H1 (cell line): ENCODE data around the gene GALNT18. TPM values are rescaled to one million over a fixed set of nuclear protein-coding genes. Genes with fewer than 3 reads are reported as not detected.

Experiments used
- CTCF ChIA-PET: fragments of 300-600 bp; sonication (Branson Sonifier 250); formaldehyde crosslinking; loops from one replicate; lab custom pipeline; 2021; ENCODE audit not compliant: partially characterized antibody; lab: Charles Lee
- POLR2A ChIA-PET: fragments of 300-600 bp; sonication (Branson Sonifier 250); formaldehyde crosslinking; loops from one replicate; lab custom pipeline; 2021; ENCODE audit warnings: inconsistent platforms; ENCODE audit not compliant: partially characterized antibody; lab: Charles Lee
- DNase-seq, 2 experiments: peaks; one replicate each; pipeline versions ENCODE4 v3.0.0 to v3.0.0-alpha.2; 2010 to 2022; ENCODE audit warnings: low spot score in 2 of 2, low read depth in 1 of 2, mixed read lengths in 1 of 2
- FAIRE-seq: peaks from 2 replicates; lab custom pipeline; 2011; peaks lifted over from hg19 to GRCh38; lab: Jason Lieb, UNC
- H2AFZ ChIP-seq: 2 replicates; pipeline ENCODE4 v1.8.1; 2012; ENCODE audit warnings: low read length, inconsistent platforms
- H2AK5ac ChIP-seq: 2 replicates; pipeline ENCODE4 v1.6.1; 2013; ENCODE audit warnings: low read depth, low read length
- H2BK120ac ChIP-seq: replicated peaks from 2 replicates; pipeline ENCODE3; 2013; ENCODE audit warnings: low read depth, low read length, inconsistent platforms
- H2BK12ac ChIP-seq: 2 replicates; pipeline ENCODE4 v1.6.1; 2013; ENCODE audit warnings: low read depth, low read length
- H2BK15ac ChIP-seq: 2 replicates; pipeline ENCODE4 v1.6.1; 2013; ENCODE audit warnings: low read length
- H2BK20ac ChIP-seq: 2 replicates; pipeline ENCODE4 v1.6.1; 2013; ENCODE audit warnings: low read length
- H2BK5ac ChIP-seq: 2 replicates; pipeline ENCODE4 v1.6.1; 2013; ENCODE audit warnings: low read depth, low read length
- H3K14ac ChIP-seq: 2 replicates; pipeline ENCODE4 v1.6.1; 2013; ENCODE audit warnings: inconsistent platforms; ENCODE audit not compliant: insufficient read length
- H3K18ac ChIP-seq: 2 replicates; pipeline ENCODE4 v1.6.1; 2013; ENCODE audit warnings: low read length; ENCODE audit errors: extremely low read depth
- H3K23ac ChIP-seq: 2 replicates; pipeline ENCODE4 v1.6.1; 2013; ENCODE audit warnings: inconsistent platforms; ENCODE audit not compliant: insufficient read length
- H3K23me2 ChIP-seq: 2 replicates; pipeline ENCODE4 v1.6.1; 2013; ENCODE audit warnings: low read depth, low read length
- H3K27ac ChIP-seq: 2 replicates; pipeline ENCODE4 v1.6.1; 2011; ENCODE audit warnings: low read depth, low read length, inconsistent platforms
- H3K27me3 ChIP-seq, 4 experiments: replicated peaks in 1 of 4; 1 replicate in 1 of 4; 2 replicates in 3 of 4; pipeline versions ENCODE4 v1.6.1 to v1.8.1; 2011 to 2013; ENCODE audit warnings: low read length in 3 of 4, mild to moderate bottlenecking in 3 of 4, inconsistent platforms in 2 of 4, mixed read lengths in 2 of 4, moderate library complexity in 1 of 4; ENCODE audit not compliant: control insufficient read depth in 3 of 4, insufficient read depth in 3 of 4; ENCODE audit errors: extremely low read depth in 1 of 4
- H3K36me3 ChIP-seq, 4 experiments: 2 replicates each; pipeline versions ENCODE4 v1.6.1 to v1.8.1; 2011 to 2013; ENCODE audit warnings: mild to moderate bottlenecking in 4 of 4, low read length in 3 of 4, moderate library complexity in 2 of 4, control low read depth in 1 of 4, inconsistent platforms in 1 of 4; ENCODE audit not compliant: insufficient read depth in 4 of 4, control insufficient read depth in 2 of 4
- H3K4ac ChIP-seq: replicated peaks from 2 replicates; pipeline ENCODE3; 2013; ENCODE audit warnings: low read length, low read depth, mixed read lengths, inconsistent platforms; ENCODE audit not compliant: insufficient read length
- H3K4me1 ChIP-seq, 4 experiments: replicated peaks in 1 of 4; 1 replicate in 1 of 4; 2 replicates in 3 of 4; pipeline versions ENCODE4 v1.6.1 to v1.8.1; 2011 to 2013; ENCODE audit warnings: low read length in 3 of 4, inconsistent platforms in 2 of 4, mixed read lengths in 1 of 4; ENCODE audit not compliant: insufficient read depth in 4 of 4, control insufficient read depth in 3 of 4
- H3K4me2 ChIP-seq, 2 experiments: 2 replicates each; pipeline versions ENCODE4 v1.6.1 to v1.8.1; 2011 to 2013; ENCODE audit warnings: low read depth in 2 of 2, low read length in 2 of 2, control low read depth in 1 of 2, inconsistent platforms in 1 of 2, mild to moderate bottlenecking in 1 of 2; ENCODE audit not compliant: insufficient read depth in 1 of 2
- H3K4me3 ChIP-seq, 4 experiments: fragments of 200-600, 300-600 bp in 1 of 4; sonication (generic), shearing (Covaris generic), sonication (Bioruptor Twin) in 1 of 4; 2 replicates each; pipeline versions ENCODE4 v1.5.1 to v1.8.1; 2011 to 2016; ENCODE audit warnings: low read length in 4 of 4, low read depth in 3 of 4, control low read depth in 2 of 4, inconsistent platforms in 2 of 4, mild to moderate bottlenecking in 2 of 4, mixed read lengths in 1 of 4, moderate library complexity in 1 of 4; ENCODE audit not compliant: insufficient read depth in 2 of 4; ENCODE audit errors: extremely low read depth in 1 of 4
- H3K56ac ChIP-seq: replicated peaks from 2 replicates; pipeline ENCODE3; 2013; ENCODE audit warnings: low read depth, mild to moderate bottlenecking, mixed read lengths, low read length, inconsistent platforms; ENCODE audit not compliant: insufficient read length
- H3K79me1 ChIP-seq: 2 replicates; pipeline ENCODE4 v1.6.1; 2013; ENCODE audit warnings: low read depth, low read length, control low read depth
- H3K79me2 ChIP-seq, 2 experiments: 2 replicates each; pipeline versions ENCODE4 v1.6.1 to v1.8.1; 2012 to 2013; ENCODE audit warnings: low read length in 2 of 2, mild to moderate bottlenecking in 2 of 2, inconsistent platforms in 1 of 2; ENCODE audit not compliant: insufficient read depth in 2 of 2, control insufficient read depth in 1 of 2
- H3K9ac ChIP-seq, 4 experiments: replicated peaks in 1 of 4; 1 replicate in 1 of 4; 2 replicates in 3 of 4; pipeline versions ENCODE4 v1.6.1 to v1.8.1; 2011 to 2013; ENCODE audit warnings: low read depth in 3 of 4, low read length in 3 of 4, control low read depth in 2 of 4, mild to moderate bottlenecking in 2 of 4, moderate library complexity in 2 of 4, inconsistent platforms in 1 of 4; ENCODE audit errors: extremely low read depth in 1 of 4
- H3K9me3 ChIP-seq, 2 experiments: 2 replicates each; pipeline versions ENCODE4 v1.6.1 to v1.8.1; 2012 to 2013; ENCODE audit warnings: mild to moderate bottlenecking in 2 of 2, moderate library complexity in 2 of 2, control low read depth in 1 of 2, inconsistent platforms in 1 of 2, low read depth in 1 of 2, low read length in 1 of 2, mixed read lengths in 1 of 2; ENCODE audit not compliant: insufficient read depth in 2 of 2
- H4K20me1 ChIP-seq, 2 experiments: replicated peaks in 1 of 2; 2 replicates each; pipeline versions ENCODE3 to v1.8.1; 2011 to 2013; ENCODE audit warnings: inconsistent platforms in 2 of 2, low read length in 2 of 2, mild to moderate bottlenecking in 1 of 2; ENCODE audit not compliant: insufficient read depth in 2 of 2, control insufficient read depth in 1 of 2
- H4K5ac ChIP-seq: 2 replicates; pipeline ENCODE4 v1.6.1; 2013; ENCODE audit warnings: low read length, low read depth, mixed read lengths, inconsistent platforms; ENCODE audit not compliant: insufficient read length
- H4K8ac ChIP-seq: 2 replicates; pipeline ENCODE4 v1.8.0; 2013; ENCODE audit warnings: mild to moderate bottlenecking, moderate library complexity, low read length, inconsistent platforms; ENCODE audit not compliant: insufficient read depth; ENCODE audit errors: extremely low read depth
- H4K91ac ChIP-seq: replicated peaks from 2 replicates; pipeline ENCODE3; 2013; ENCODE audit warnings: low read length, mixed read lengths, inconsistent platforms; ENCODE audit not compliant: insufficient read length
- ASH2L ChIP-seq: fragments of 200-600, 300-600 bp; sonication (generic); IDR thresholded peaks from one replicate; pipeline ENCODE4 v1.7.1; 2017; ENCODE audit warnings: low read length
- CHD1 ChIP-seq: IDR thresholded peaks from 2 replicates; pipeline ENCODE4 v1.6.1; 2012; ENCODE audit warnings: low read depth, low read length, improper control_type of control experiment
- CREB1 ChIP-seq: IDR thresholded peaks from 2 replicates; pipeline ENCODE4 v1.6.1; 2012; ENCODE audit warnings: inconsistent platforms
- GTF2F1 ChIP-seq: IDR thresholded peaks from 2 replicates; pipeline ENCODE4 v1.6.1; 2012; ENCODE audit warnings: low read depth, low read length, improper control_type of control experiment, borderline replicate concordance
- HDAC6 ChIP-seq: IDR thresholded peaks from one replicate; pipeline ENCODE4 v1.7.1; 2012; ENCODE audit warnings: low read depth, mild to moderate bottlenecking, inconsistent platforms, low read length, moderate library complexity
- KDM1A ChIP-seq: fragments of 200-600, 300-600 bp; sonication (generic); IDR thresholded peaks from 2 replicates; pipeline ENCODE4 v1.7.1; 2016; ENCODE audit warnings: mild to moderate bottlenecking, low read length, borderline replicate concordance
- KDM4A ChIP-seq: IDR thresholded peaks from one replicate; pipeline ENCODE4 v1.7.1; 2012; ENCODE audit warnings: low read depth, mild to moderate bottlenecking, moderate library complexity, low read length, inconsistent platforms; ENCODE audit not compliant: severe bottlenecking
- RFX5 ChIP-seq: IDR thresholded peaks from 2 replicates; pipeline ENCODE4 v1.6.1; 2011; ENCODE audit warnings: low read depth, low read length, improper control_type of control experiment, borderline replicate concordance
- SAP30 ChIP-seq: fragments of 300-600 bp; sonication (generic); IDR thresholded peaks from 2 replicates; pipeline ENCODE4 v1.7.1; 2012; ENCODE audit warnings: low read length, moderate library complexity, mild to moderate bottlenecking, inconsistent platforms; ENCODE audit not compliant: insufficient read depth, insufficient replicate concordance
- SIN3A ChIP-seq, 2 experiments: IDR thresholded peaks in 1 of 2; conservative IDR thresholded peaks in 1 of 2; 2 replicates each; pipeline ENCODE4 v1.6.1; 2011 to 2012; ENCODE audit warnings: low read length in 2 of 2, improper control_type of control experiment in 1 of 2, low read depth in 1 of 2, mild to moderate bottlenecking in 1 of 2
- SP2 ChIP-seq: IDR thresholded peaks from 2 replicates; pipeline ENCODE4 v1.6.1; 2012; ENCODE audit warnings: mild to moderate bottlenecking, low read length, inconsistent platforms
- USF2 ChIP-seq: IDR thresholded peaks from 2 replicates; pipeline ENCODE4 v1.6.1; 2011; ENCODE audit warnings: low read length, improper control_type of control experiment
- WGBS, 2 experiments: shearing (Covaris generic) in 1 of 2; methylation state at CpG; one replicate each; pipeline versions ENCODE4 v1.1.6 to v1.1.7; 2013 to 2015; ENCODE audit warnings: low lambda C conversion rate in 2 of 2, mixed read lengths in 2 of 2, inconsistent platforms in 1 of 2, low coverage in 1 of 2, missing lambda C conversion rate in 1 of 2; ENCODE audit not compliant: insufficient replicate concordance in 2 of 2, insufficient coverage in 1 of 2, insufficient read length in 1 of 2; ENCODE audit errors: extremely low coverage in 1 of 2, missing lambda C conversion rate in 1 of 2; 5-methylcytosine and 5-hydroxymethylcytosine counted together
- polyA plus RNA-seq, 7 experiments: library from polyadenylated mRNA; depleted of rRNA in 3 of 7; stranded (reverse) in 5 of 7; unstranded in 2 of 7; fragments of >200 nt in 5 of 7; fragments of 200-250 nt in 2 of 7; gene quantifications; 1 replicate in 5 of 7; 2 replicates in 1 of 7; 4 replicates in 1 of 7; pipeline versions ENCODE4 v1.2.1 to v1.2.3, GENCODE V29; 2011 to 2013; ENCODE audit warnings: missing spikeins in 2 of 7, mixed read lengths in 2 of 7
- total RNA-seq: library from RNA; stranded (reverse); fragmentation: NEBNext Ultra II Directional; extraction: Animal tissue kit (Norgen Biotek cat#: 25700); gene quantifications from 2 replicates; pipeline ENCODE4 v1.2.1, GENCODE V29; 2021

Gene GALNT18
- total and polyA plus RNA-seq, 2 of the 8 experiments (the other 6 are each of a cell fraction or from before 2014, with no cell fraction given), result 6.0 to 9.4 TPM

- Histone ChIP-seq H2BK5ac (no peak overlapping the region), H3K4me1 (no peaks in the 10 kb centered on the region), H3K18ac (no peak overlapping the region), H3K36me3 (no peaks in the 10 kb centered on the region), H2BK12ac (no peak overlapping the region), H3K56ac (no peak overlapping the region), H2BK120ac (no peak overlapping the region), H4K91ac (no peak overlapping the region), H3K4me2 (no peak overlapping the region), H4K20me1 (no peaks in the 10 kb centered on the region), H3K27ac (no peak overlapping the region), H2BK15ac (no peak overlapping the region), H3K79me1 (no peaks in the 10 kb centered on the region), H2AK5ac (no peak overlapping the region), H4K5ac (no peak overlapping the region), H3K9me3 (no peaks in the 10 kb centered on the region), H2AFZ (no peak overlapping the region), H3K23me2 (no peaks in the 10 kb centered on the region), H3K14ac (no peak overlapping the region), H3K23ac (no peak overlapping the region), H3K79me2 (no peaks in the 10 kb centered on the region; a peak in 1 of 4 replicates), H3K9ac (no peak overlapping the region), H3K4ac (no peak overlapping the region), H3K4me3 (no peak overlapping the region), H3K27me3 (peaks cover 0 to 1% (median 0%) of the 10 kb centered on the region in 4 experiments; a peak in 1 of 7 replicates), H2BK20ac (no peak overlapping the region), H4K8ac (no peak overlapping the region)
- FAIRE-seq (no peak), DNase-seq (no peak)
- POLR2A ChIA-PET, result no interaction called here
- WGBS, 2 experiments, result 85% methylated on average over 11 of the region's 13 CpGs; no CpG with 5 or more reads in 1 of the 2 experiments
- TF ChIP-seq SAP30 (no peak), SP2 (no peak), RFX5 (no peak), KDM4A (no peak), ASH2L (no peak), USF2 (no peak), CHD1 (no peak), KDM1A (no peak), CREB1 (no peak), SIN3A (conservative IDR thresholded peaks at IDR 0.05 in 1 of 2, IDR thresholded peaks at IDR 0.05 in 1 of 2; ENCODE audit: low read depth in 1 of 2, low read length in 2 of 2) (no peak), HDAC6 (no peak), GTF2F1 (no peak)
- CTCF ChIA-PET, result no interaction called here
Observed at GRCh38 chr11:11432621-11433319, 189.0 kb downstream of the GALNT18 start.
